ENCODE results near the gene PTX4.
A peak's percentile ranks its signal among the peaks of the same experiment; 100 is the strongest.

The PTX4 gene

DNA sequence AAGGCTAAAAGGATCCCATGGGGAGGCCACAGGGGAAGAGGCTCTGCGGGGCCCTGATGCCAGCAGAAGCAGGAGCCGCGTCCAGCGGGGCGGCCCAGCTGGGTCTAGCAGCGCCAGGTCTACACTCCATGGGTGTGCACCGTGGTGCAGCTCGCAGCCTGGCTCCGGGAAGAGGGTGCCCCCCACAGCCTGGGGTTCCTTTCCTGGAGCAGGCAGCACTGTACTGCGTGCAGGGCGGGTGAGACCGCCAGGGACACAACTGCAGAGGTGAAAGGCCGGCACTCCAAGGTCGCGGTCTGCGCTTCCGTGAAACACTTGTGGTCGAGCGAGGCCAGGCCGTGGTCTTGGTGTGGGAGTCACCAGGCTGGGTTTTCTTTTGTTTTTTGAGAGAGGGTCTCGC lies 37.9 kb downstream of the PTX4 start:
- no peak for DNase-seq (ENCODE audit: low read depth)
- H3K4me3 ChIP-seq (ENCODE audit: low read depth, low read length), result no peak overlapping the region
- TF ChIP-seq, protein P1, sequence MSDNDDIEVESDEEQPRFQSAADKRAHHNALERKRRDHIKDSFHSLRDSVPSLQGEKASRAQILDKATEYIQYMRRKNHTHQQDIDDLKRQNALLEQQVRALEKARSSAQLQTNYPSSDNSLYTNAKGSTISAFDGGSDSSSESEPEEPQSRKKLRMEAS (IDR thresholded peaks at IDR 0.05; ENCODE audit: low read depth, low read length), result no peak
- TF ChIP-seq, protein P2, sequence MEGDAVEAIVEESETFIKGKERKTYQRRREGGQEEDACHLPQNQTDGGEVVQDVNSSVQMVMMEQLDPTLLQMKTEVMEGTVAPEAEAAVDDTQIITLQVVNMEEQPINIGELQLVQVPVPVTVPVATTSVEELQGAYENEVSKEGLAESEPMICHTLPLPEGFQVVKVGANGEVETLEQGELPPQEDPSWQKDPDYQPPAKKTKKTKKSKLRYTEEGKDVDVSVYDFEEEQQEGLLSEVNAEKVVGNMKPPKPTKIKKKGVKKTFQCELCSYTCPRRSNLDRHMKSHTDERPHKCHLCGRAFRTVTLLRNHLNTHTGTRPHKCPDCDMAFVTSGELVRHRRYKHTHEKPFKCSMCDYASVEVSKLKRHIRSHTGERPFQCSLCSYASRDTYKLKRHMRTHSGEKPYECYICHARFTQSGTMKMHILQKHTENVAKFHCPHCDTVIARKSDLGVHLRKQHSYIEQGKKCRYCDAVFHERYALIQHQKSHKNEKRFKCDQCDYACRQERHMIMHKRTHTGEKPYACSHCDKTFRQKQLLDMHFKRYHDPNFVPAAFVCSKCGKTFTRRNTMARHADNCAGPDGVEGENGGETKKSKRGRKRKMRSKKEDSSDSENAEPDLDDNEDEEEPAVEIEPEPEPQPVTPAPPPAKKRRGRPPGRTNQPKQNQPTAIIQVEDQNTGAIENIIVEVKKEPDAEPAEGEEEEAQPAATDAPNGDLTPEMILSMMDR (IDR thresholded peaks at IDR 0.05; ENCODE audit: low read depth, low read length), result no peak
- TF ChIP-seq MYC (IDR thresholded peaks at IDR 0.05; ENCODE audit: low read depth, low read length) (no peak), POLR2A (IDR thresholded peaks at IDR 0.05; ENCODE audit: extremely low read depth, insufficient read length) (no peak)

DNA sequence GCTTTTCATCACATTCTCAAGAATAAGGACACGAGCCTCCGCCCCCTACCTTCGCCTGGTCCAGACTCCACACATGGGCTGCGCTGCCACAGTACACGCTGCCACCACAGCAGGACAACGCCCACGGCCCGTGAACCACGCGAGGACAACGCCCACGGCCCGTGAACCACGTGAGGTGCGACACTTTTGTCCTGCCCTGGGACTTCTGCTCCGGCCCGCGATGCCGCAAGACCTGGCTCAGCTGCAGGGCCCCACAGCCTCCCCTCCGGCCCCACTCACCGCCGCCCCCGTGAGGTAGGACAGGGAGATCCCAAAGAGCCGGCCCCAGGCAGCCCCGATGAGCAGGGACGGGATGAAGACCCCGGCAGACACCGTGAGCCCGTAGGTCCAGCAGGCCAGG lies 38.5 kb downstream of the PTX4 start:
- DNase-seq (ENCODE audit: low read depth), result peak; percentile 35
- H3K4me3 ChIP-seq (ENCODE audit: low read depth, low read length), result no peak overlapping the region
- TF ChIP-seq, protein P2 (IDR thresholded peaks at IDR 0.05; ENCODE audit: low read depth, low read length), result peak; percentile 5
- TF ChIP-seq, protein P1 (IDR thresholded peaks at IDR 0.05; ENCODE audit: low read depth, low read length), result no peak

DNA sequence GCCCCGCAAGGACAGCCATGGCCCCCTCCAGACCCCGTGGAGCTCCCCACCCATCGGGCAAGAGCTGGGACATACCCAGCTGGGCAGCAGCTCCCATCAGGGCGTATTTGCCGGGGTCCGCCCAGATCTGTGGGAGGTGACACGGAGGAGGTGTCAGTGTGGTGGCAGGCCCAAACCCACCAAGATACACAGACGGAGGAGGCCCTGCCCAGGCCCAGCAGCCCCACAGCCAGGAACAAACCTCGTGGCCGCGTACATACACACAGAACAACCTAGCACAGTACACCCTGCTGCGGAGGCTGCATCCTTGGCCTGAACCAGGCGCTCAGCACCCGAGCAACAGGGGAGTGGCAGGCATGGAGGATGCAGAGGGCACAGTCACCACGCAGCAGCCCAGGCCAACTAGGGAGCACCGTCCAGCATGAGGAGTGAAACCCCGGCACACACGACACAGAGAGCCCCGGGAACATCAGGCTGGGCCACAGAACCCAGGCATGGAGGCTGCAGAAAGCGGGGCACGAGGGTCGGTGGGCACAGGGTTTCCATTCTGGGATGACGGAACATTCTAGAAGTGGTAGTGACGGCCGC lies 39.4 kb downstream of the PTX4 start:
- TF ChIP-seq MYC (IDR thresholded peaks at IDR 0.05; ENCODE audit: low read depth, low read length) (no peak), POLR2A (IDR thresholded peaks at IDR 0.05; ENCODE audit: extremely low read depth, insufficient read length) (no peak)
- TF ChIP-seq, protein P1 (IDR thresholded peaks at IDR 0.05; ENCODE audit: low read depth, low read length), result no peak
- DNase-seq (ENCODE audit: low read depth), result no peak
- H3K4me3 ChIP-seq (ENCODE audit: low read depth, low read length), result no peak overlapping the region

DNA sequence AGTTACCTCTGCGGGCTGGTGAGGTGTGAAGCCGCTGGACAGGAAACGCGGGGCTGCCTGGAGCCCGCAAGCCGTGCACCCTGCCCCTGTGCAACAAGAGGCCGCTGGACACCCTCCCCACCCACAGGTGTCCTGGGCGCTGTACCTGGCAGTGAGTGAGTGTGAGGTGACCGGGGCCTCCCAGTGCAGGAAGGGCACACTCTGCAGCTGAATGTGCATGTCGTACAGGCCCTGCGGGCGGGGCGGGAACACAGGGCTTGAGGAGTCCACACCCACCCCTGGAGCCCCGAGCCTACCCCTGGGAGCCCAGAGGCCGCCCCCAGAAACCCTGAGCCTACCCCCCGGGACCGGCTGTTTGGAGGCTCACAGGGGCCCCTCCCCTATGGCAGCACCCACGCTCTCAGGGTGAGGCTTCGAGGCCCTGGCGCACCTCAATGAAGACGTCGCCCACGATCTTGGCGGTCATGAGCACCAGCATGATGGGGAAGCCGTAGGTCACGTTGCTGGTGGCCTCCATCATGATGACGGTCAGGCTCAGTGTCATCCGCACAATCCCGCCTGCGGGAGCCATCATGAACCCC lies 40.1 kb downstream of the PTX4 start:
- no peak for DNase-seq (ENCODE audit: low read depth)
- TF ChIP-seq, protein P1 (IDR thresholded peaks at IDR 0.05; ENCODE audit: low read depth, low read length), result no peak
- TF ChIP-seq, protein P2 (IDR thresholded peaks at IDR 0.05; ENCODE audit: low read depth, low read length), result no peak
- TF ChIP-seq MYC (IDR thresholded peaks at IDR 0.05; ENCODE audit: low read depth, low read length) (no peak), POLR2A (IDR thresholded peaks at IDR 0.05; ENCODE audit: extremely low read depth, insufficient read length) (no peak)
- no peak overlapping the region for H3K4me3 ChIP-seq (ENCODE audit: low read depth, low read length)

DNA sequence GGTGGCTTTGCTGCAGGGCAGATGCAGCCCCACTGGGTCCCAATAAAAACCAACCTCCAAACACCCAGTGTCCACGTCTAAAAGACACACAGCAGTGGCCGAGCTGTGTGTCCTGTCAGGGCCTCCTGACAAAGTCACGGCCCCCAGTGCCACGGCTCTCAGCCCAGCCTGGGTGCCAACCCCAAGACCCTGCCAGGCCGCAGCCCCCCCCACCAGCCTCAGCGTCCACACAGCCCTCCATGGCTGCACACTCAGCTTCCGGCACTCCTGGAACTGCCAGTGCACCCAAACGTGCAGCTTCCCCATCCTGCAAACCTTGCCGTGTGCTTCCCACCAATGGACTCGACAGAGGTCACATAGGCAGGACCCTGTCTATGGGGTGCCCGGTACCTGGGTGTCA lies 40.8 kb downstream of the PTX4 start:
- TF ChIP-seq POLR2A (IDR thresholded peaks at IDR 0.05; ENCODE audit: extremely low read depth, insufficient read length), result no peak
- TF ChIP-seq, protein P2 (IDR thresholded peaks at IDR 0.05; ENCODE audit: low read depth, low read length), result no peak
- no peak for TF ChIP-seq MYC (IDR thresholded peaks at IDR 0.05; ENCODE audit: low read depth, low read length)
- TF ChIP-seq, protein P1 (IDR thresholded peaks at IDR 0.05; ENCODE audit: low read depth, low read length), result no peak
- DNase-seq (ENCODE audit: low read depth), result no peak
- no peak overlapping the region for H3K4me3 ChIP-seq (ENCODE audit: low read depth, low read length)

DNA sequence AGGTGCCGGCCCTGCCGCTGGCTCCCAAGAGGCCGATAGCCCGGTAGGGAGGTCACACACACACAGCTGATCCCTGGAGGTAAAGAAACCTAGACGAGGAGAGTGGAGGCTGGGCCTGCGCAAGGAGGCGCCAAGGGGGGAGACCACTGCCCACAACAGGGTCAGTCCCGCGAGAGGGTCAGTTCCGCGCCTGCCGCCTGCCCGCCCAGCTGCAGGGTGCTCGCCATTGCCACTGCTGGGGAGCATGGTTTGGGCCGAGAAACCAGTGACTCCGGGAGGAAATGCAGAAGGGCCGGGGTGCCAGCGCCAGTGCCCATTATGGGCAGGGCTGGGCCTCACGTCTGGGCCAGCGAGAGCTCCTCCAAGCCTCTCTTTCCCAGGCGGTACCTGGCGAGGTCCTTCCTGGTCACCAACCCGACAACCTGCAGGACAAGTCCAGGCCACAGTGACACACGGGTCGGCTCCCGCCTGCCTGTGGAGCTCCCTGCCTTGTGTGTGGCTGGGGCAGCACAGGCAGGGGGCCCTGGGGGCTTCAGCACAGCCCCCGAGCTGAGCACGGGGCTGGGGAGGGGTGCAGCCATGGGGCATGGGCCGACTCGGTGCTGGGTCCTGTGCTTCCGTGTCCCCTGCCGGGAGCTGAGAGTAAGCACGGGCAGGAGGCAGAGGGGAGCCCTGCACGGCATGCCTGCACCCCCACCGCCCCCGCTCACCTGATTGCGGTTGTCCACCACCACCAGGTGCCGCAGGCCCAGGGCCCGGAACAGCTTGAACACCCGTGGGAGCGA lies 42.3 kb downstream of the PTX4 start:
- H3K4me3 ChIP-seq (ENCODE audit: low read depth, low read length), result no peak overlapping the region
- no peak for DNase-seq (ENCODE audit: low read depth)
- TF ChIP-seq MYC (IDR thresholded peaks at IDR 0.05; ENCODE audit: low read depth, low read length) (no peak), POLR2A (IDR thresholded peaks at IDR 0.05; ENCODE audit: extremely low read depth, insufficient read length) (no peak)
- TF ChIP-seq, protein P1 (IDR thresholded peaks at IDR 0.05; ENCODE audit: low read depth, low read length), result no peak
- TF ChIP-seq, protein P2 (IDR thresholded peaks at IDR 0.05; ENCODE audit: low read depth, low read length), result no peak
